HepG2 (cell line): Measurements from ENCODE around the gene SBNO2. TPM values are rescaled to one million over a fixed set of nuclear protein-coding genes. Genes with fewer than 3 reads are reported as not detected.

Source experiments
- BCL6 ChIP-seq: IDR thresholded peaks from 2 replicates; pipeline ENCODE4 v1.6.1; 2016; ENCODE audit warnings: missing genetic modification reagents, missing compliant biosample characterization
- DNMT3B ChIP-seq: conservative IDR thresholded peaks from 2 replicates; pipeline ENCODE4 v1.6.1; 2016; ENCODE audit warnings: missing biosample characterization, control low read depth
- GABPB1 ChIP-seq: IDR thresholded peaks from 2 replicates; pipeline ENCODE4 v1.6.1; 2016; ENCODE audit warnings: mild to moderate bottlenecking, missing genetic modification reagents, moderate library complexity, missing compliant biosample characterization
- HES4 ChIP-seq: sonication (generic); formaldehyde crosslinking; IDR thresholded peaks from 2 replicates; pipeline ENCODE4 v1.9.0; 2021; ENCODE audit warnings: mild to moderate bottlenecking, missing genetic modification reagents, borderline replicate concordance
- HNF4A ChIP-seq: sonication (generic); formaldehyde crosslinking; IDR thresholded peaks from 2 replicates; pipeline ENCODE4 v1.4.0; 2020; ENCODE audit warnings: missing genetic modification reagents
- HNRNPL ChIP-seq: fragments of 200-400 bp; formaldehyde crosslinking; IDR thresholded peaks from 2 replicates; pipeline ENCODE4 v1.6.1; 2017; ENCODE audit warnings: mild to moderate bottlenecking, low read depth, low read length
- HNRNPLL ChIP-seq: fragments of 200-400 bp; formaldehyde crosslinking; IDR thresholded peaks from 2 replicates; pipeline ENCODE4 v1.6.1; 2017; ENCODE audit warnings: mild to moderate bottlenecking, low read depth, low read length; ENCODE audit not compliant: poor library complexity, severe bottlenecking
- IRX3 ChIP-seq: sonication (generic); formaldehyde crosslinking; IDR thresholded peaks from 2 replicates; pipeline ENCODE4 v1.8.1; 2023; ENCODE audit warnings: mild to moderate bottlenecking, low read depth, missing genetic modification reagents, borderline replicate concordance
- NFKBIZ ChIP-seq: IDR thresholded peaks from 2 replicates; pipeline ENCODE4 v1.6.1; 2018; ENCODE audit warnings: missing genetic modification reagents, missing compliant biosample characterization
- ZBTB2 ChIP-seq: sonication (generic); formaldehyde crosslinking; IDR thresholded peaks from 2 replicates; pipeline ENCODE4 v1.8.0; 2022; ENCODE audit warnings: low read depth, missing genetic modification reagents
- ZBTB33 ChIP-seq: sonication (generic); formaldehyde crosslinking; IDR thresholded peaks from 2 replicates; pipeline ENCODE4 v1.4.0; 2020; ENCODE audit warnings: missing genetic modification reagents
- ZFP36L2 ChIP-seq: sonication (generic); formaldehyde crosslinking; IDR thresholded peaks from 2 replicates; pipeline ENCODE4 v1.4.0; 2020; ENCODE audit warnings: missing genetic modification reagents
- ZHX1 ChIP-seq: sonication (generic); formaldehyde crosslinking; IDR thresholded peaks from 2 replicates; pipeline ENCODE4 v1.8.1; 2022; ENCODE audit warnings: low read depth, mild to moderate bottlenecking, missing genetic modification reagents
- ZNF232 ChIP-seq: sonication (generic); formaldehyde crosslinking; IDR thresholded peaks from 2 replicates; pipeline ENCODE4 v1.4.0; 2020; ENCODE audit warnings: missing genetic modification reagents, borderline replicate concordance
- ZNF33B ChIP-seq: sonication (generic); formaldehyde crosslinking; IDR thresholded peaks from 2 replicates; pipeline ENCODE4 v1.5.1; 2020; ENCODE audit warnings: mild to moderate bottlenecking, missing genetic modification reagents
- ZNF589 ChIP-seq: sonication (generic); formaldehyde crosslinking; conservative IDR thresholded peaks from 2 replicates; pipeline ENCODE4 v1.8.0; 2022; ENCODE audit warnings: mild to moderate bottlenecking, moderate library complexity, missing genetic modification reagents
- ZNF792 ChIP-seq: IDR thresholded peaks from 2 replicates; pipeline ENCODE4 v1.6.1; 2016
- polyA plus RNA-seq, 8 experiments: library from polyadenylated mRNA; depleted of rRNA in 3 of 8; stranded (reverse) in 7 of 8; unstranded in 1 of 8; fragments of >200 nt; fragmentation: Illumina TruSeq in 4 of 8; extraction: Trizol in 4 of 8; gene quantifications; 2 replicates each; pipeline versions ENCODE4 v1.2.1 to v1.2.3, GENCODE V29; 2011 to 2016; ENCODE audit warnings: low read depth in 4 of 8, missing spikeins in 1 of 8, mixed read lengths in 1 of 8; ENCODE audit not compliant: insufficient read depth in 1 of 8
- total RNA-seq, 5 experiments: library from RNA; depleted of rRNA; stranded (reverse); fragments of >200 nt; fragmentation: Illumina TruSeq; extraction: Trizol; gene quantifications; 2 replicates each; pipeline ENCODE4 v1.2.3, GENCODE V29; 2016; ENCODE audit warnings: low read depth in 1 of 5
- TF ChIP-seq, protein P1 (sequence below): sonication (generic); formaldehyde crosslinking; IDR thresholded peaks from 2 replicates; pipeline ENCODE4 v1.5.1; 2020; ENCODE audit warnings: mild to moderate bottlenecking, missing genetic modification reagents, moderate library complexity

Gene SBNO2
- total and polyA plus RNA-seq, 2 of the 13 experiments (the other 11 are each of a cell fraction or from before 2014, with no cell fraction given): 8.6 to 10.4 TPM

GRCh38 chr19:1103708-1104310 is 70.3 kb downstream of the SBNO2 start, which contains the start of gene GPX4 (continued):
- TF ChIP-seq HES4 (CRISPR knock-in tag) (peak; percentile 97), ZBTB33 (CRISPR knock-in tag) (no peak), ZBTB2 (CRISPR knock-in tag) (no peak), ZNF33B (CRISPR knock-in tag) (no peak), ZFP36L2 (CRISPR knock-in tag) (no peak), IRX3 (CRISPR knock-in tag) (peak; percentile 63; the same call in 1 of the 2 replicates), NFKBIZ (CRISPR knock-in tag) (0 out of 2 replicates have a peak, but pooled peaks have one; percentile 8), ZNF792 (CRISPR knock-in tag) (peak; percentile 43; the same call in 1 of the 2 replicates), HNRNPL (no peak), DNMT3B (CRISPR knock-in tag) (no peak), ZNF589 (CRISPR knock-in tag) (no peak), HNRNPLL (peak; percentile 65), BCL6 (CRISPR knock-in tag) (no peak; the same call in 1 of the 2 replicates), ZNF232 (CRISPR knock-in tag) (no peak), ZHX1 (CRISPR knock-in tag) (peak; percentile 34; the same call in 1 of the 2 replicates), GABPB1 (CRISPR knock-in tag) (peak; percentile 86), HNF4A (no peak)
- TF ChIP-seq, protein P1, sequence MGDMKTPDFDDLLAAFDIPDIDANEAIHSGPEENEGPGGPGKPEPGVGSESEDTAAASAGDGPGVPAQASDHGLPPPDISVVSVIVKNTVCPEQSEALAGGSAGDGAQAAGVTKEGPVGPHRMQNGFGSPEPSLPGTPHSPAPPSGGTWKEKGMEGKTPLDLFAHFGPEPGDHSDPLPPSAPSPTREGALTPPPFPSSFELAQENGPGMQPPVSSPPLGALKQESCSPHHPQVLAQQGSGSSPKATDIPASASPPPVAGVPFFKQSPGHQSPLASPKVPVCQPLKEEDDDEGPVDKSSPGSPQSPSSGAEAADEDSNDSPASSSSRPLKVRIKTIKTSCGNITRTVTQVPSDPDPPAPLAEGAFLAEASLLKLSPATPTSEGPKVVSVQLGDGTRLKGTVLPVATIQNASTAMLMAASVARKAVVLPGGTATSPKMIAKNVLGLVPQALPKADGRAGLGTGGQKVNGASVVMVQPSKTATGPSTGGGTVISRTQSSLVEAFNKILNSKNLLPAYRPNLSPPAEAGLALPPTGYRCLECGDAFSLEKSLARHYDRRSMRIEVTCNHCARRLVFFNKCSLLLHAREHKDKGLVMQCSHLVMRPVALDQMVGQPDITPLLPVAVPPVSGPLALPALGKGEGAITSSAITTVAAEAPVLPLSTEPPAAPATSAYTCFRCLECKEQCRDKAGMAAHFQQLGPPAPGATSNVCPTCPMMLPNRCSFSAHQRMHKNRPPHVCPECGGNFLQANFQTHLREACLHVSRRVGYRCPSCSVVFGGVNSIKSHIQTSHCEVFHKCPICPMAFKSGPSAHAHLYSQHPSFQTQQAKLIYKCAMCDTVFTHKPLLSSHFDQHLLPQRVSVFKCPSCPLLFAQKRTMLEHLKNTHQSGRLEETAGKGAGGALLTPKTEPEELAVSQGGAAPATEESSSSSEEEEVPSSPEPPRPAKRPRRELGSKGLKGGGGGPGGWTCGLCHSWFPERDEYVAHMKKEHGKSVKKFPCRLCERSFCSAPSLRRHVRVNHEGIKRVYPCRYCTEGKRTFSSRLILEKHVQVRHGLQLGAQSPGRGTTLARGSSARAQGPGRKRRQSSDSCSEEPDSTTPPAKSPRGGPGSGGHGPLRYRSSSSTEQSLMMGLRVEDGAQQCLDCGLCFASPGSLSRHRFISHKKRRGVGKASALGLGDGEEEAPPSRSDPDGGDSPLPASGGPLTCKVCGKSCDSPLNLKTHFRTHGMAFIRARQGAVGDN (CRISPR knock-in tag): peak; percentile 91
